Right lobe of liver (tissue), 6 donors: Measurements from ENCODE around the gene JMJD8. TPM values are rescaled to one million over a fixed set of nuclear protein-coding genes. Genes with fewer than 3 reads are reported as not detected.

Experiments used
- ATAC-seq, 4 donors: fragments of 200-7000 bp; cut with Tn5 transposase; one replicate each; pipeline ENCODE4 v1.9.1; 2020; ENCODE audit warnings: mild to moderate bottlenecking in 4 of 4, moderate library complexity in 4 of 4
- DNase-seq, 3 donors: peaks; one replicate each; pipeline ENCODE4 v3.0.0-alpha.2; 2020
- H3K27ac ChIP-seq, 3 donors: fragments of 200-600 bp; one replicate each; pipeline ENCODE4 v1.8.0; 2022
- H3K27me3 ChIP-seq, 2 donors: fragments of 200-600 bp; one replicate each; pipeline ENCODE4 v1.8.0; 2022
- H3K36me3 ChIP-seq, 4 donors: fragments of 200-600 bp; sonication (generic) in 1 of 4; one replicate each; pipeline versions ENCODE4 v1.5.1 to v1.8.0; 2017 to 2022; ENCODE audit warnings: control low read depth in 1 of 4
- H3K4me1 ChIP-seq, 4 donors: fragments of 200-600 bp; sonication (generic) in 1 of 4; one replicate each; pipeline versions ENCODE4 v1.5.1 to v1.8.0; 2017 to 2022; ENCODE audit warnings: control low read depth in 1 of 4
- H3K4me3 ChIP-seq, 3 donors: fragments of 200-600 bp; one replicate each; pipeline ENCODE4 v1.8.0; 2022
- H3K9me3 ChIP-seq, 4 donors: fragments of 200-600 bp; sonication (generic) in 1 of 4; one replicate each; pipeline versions ENCODE4 v1.5.1 to v1.8.0; 2017 to 2022; ENCODE audit warnings: control low read depth in 1 of 4
- POLR2A ChIP-seq: fragments of 450-650 bp; IDR thresholded peaks from one replicate; pipeline ENCODE4 v1.6.1; 2017; ENCODE audit warnings: antibody characterized with exemption, mild to moderate bottlenecking
- WGBS: methylation state at CpG from one replicate; pipeline ENCODE4 v1.1.6; 2018; ENCODE audit warnings: low coverage, low lambda C conversion rate; ENCODE audit not compliant: insufficient coverage; ENCODE audit errors: missing lambda C conversion rate; 5-methylcytosine and 5-hydroxymethylcytosine counted together
- intact Hi-C, 2 donors: fragments of 100-400 bp; cut with DNase I; formaldehyde crosslinking; loops; one replicate each; pipeline versions ENCODE4 v1.11.2 to v1.14.1; 2022
- total RNA-seq, 6 experiments: library from RNA; depleted of rRNA in 2 of 6; stranded (reverse); fragments of >200 nt in 2 of 6; fragmentation: NEBNext Ultra II Directional in 3 of 6; extraction: Animal tissue kit (Norgen Biotek cat#: 25700) in 3 of 6; gene quantifications; one replicate each; pipeline versions ENCODE4 v1.1.0 to v1.2.4, GENCODE V29; 2016 to 2023
- TF ChIP-seq, protein P1 (sequence below), 4 donors: fragments of 200-600 bp in 3 of 4; fragments of 450-650 bp in 1 of 4; IDR thresholded peaks; one replicate each; pipeline versions ENCODE4 v1.5.1 to v1.8.0; 2016 to 2022; ENCODE audit warnings: antibody characterized with exemption in 4 of 4, mild to moderate bottlenecking in 2 of 4
- donor health status: DM: no; HTN: yes; CAD: no.
- donor health status: DM: no; HTN: no; CAD: no.
- donor health status: DM: no; HTN: no; CAD: no.
- donor health status: DM: no; HTN: yes; CAD: no.
- donor health status: DM: no; HTN: yes; CAD: no.

Gene JMJD8
- total RNA-seq, 6 experiments from 2014 or later, result 26.9 to 68.1 (median 36.9) TPM

DNA sequence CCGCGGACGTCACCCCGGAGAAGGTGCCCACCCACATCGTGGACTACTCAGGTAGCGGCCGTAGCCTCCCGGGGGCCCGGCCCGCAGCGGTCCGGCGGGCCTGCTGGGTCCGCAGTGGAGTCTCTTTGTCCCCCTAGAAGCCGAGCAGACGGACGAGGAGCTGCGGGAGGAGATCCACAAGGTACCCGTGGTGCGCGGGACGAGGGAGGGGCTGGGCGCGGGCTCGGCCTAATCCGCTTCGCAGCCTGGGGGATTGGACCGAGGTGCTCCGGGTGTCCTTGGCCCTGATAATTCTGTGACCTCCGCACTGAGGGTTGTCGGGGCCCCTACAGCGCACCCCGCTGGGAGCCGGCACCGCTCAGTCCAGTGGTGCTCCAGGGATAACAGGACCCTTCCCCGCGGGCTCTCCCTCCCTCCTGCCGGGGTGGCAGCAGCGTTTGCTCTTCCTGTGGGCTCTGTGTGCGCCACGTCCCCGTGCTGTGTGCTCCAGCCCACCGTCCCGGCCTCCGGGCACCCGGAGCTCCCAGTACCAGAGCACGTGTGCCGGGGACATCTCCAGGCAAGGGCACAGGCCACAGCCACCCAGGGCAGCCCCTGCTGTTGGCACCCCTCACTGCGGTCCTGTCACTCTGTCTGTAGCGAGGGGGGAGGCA, 15.5 kb downstream of the JMJD8 start:
- intact Hi-C loops, result no loop called here
- WGBS, result no CpG with 5 or more reads among the region's 50 CpGs
- H3K9me3 ChIP-seq, result no peaks in the 10 kb centered on the region
- H3K4me1 ChIP-seq, result peaks cover 0 to 15% (median 3%) of the 10 kb centered on the region in 4 donors
- H3K27ac ChIP-seq, result peak overlapping the region; percentile 56 to 82 (median 65)
- peak overlapping the region; percentile 96 to 98 (median 97) for H3K4me3 ChIP-seq
- no peaks in the 10 kb centered on the region for H3K27me3 ChIP-seq
- peaks cover 0 to 42% (median 15%) of the 10 kb centered on the region in 4 donors for H3K36me3 ChIP-seq
- DNase-seq (no peak), ATAC-seq (peak in 1 of 4 donors; percentile 5)
- no peak for TF ChIP-seq POLR2A
- TF ChIP-seq, protein P1, sequence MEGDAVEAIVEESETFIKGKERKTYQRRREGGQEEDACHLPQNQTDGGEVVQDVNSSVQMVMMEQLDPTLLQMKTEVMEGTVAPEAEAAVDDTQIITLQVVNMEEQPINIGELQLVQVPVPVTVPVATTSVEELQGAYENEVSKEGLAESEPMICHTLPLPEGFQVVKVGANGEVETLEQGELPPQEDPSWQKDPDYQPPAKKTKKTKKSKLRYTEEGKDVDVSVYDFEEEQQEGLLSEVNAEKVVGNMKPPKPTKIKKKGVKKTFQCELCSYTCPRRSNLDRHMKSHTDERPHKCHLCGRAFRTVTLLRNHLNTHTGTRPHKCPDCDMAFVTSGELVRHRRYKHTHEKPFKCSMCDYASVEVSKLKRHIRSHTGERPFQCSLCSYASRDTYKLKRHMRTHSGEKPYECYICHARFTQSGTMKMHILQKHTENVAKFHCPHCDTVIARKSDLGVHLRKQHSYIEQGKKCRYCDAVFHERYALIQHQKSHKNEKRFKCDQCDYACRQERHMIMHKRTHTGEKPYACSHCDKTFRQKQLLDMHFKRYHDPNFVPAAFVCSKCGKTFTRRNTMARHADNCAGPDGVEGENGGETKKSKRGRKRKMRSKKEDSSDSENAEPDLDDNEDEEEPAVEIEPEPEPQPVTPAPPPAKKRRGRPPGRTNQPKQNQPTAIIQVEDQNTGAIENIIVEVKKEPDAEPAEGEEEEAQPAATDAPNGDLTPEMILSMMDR (IDR thresholded peaks at IDR 0.05), result no peak

DNA sequence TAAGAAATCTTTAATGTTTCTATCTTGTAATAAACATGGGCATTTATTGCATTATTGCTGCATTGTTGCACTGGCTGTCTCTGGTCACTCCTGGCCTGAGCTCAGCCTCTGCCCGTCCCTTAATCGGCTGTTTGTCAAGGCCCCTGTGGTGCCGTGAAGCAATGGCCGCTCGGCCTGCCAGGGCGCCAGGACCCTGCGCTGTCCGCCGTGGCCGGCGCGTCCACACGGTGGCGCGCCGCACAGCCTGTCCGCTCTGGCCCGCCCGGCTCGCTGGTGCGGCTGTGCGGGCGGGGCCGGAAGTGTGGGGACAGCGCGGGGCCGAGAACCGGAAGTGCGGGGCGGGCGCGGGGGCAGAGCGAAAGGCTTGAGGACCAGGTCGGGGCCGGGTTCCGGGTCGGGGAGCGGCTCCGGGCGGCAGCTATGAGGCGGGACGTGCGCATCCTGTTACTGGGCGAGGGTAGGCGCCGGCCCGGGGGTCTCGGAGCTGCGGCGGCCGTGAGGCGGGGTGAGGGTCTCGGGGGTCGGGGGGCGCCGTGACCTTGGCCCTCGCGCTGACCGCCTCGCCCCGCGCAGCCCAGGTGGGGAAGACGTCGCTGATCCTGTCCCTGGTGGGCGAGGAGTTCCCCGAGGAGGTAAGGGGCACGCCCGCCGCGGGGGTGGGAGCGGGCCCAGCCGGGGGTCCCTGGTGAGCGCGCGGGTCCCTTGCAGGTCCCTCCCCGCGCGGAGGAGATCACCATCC, 16.2 kb downstream of the JMJD8 start, which contains the start of gene RHOT2:
TSS of gene RHOT2 (plus strand) at position 353 of the 739 bp plus-strand sequence. CDS start at position 421, 68 bp downstream.
- ATAC-seq, result peak; percentile 93 to 98 (median 94)
- H3K4me1 ChIP-seq, result peaks cover 0 to 15% (median 3%) of the 10 kb centered on the region in 4 donors
- H3K27ac ChIP-seq, result peak within 1 kb of the TSS; percentile 56 to 82 (median 65)
- no peaks in the 10 kb centered on the region for H3K9me3 ChIP-seq
- intact Hi-C loops, result no loop called here
- peak; percentile 93 to 95 (median 94) for DNase-seq
- WGBS, result 2% methylated on average over 10 of the region's 78 CpGs
- peaks cover 0 to 35% (median 15%) of the 10 kb centered on the region in 4 donors for H3K36me3 ChIP-seq
- H3K27me3 ChIP-seq, result no peaks in the 10 kb centered on the region
- H3K4me3 ChIP-seq, result peak within 1 kb of the TSS; percentile 96 to 98 (median 97)
- TF ChIP-seq, protein P1 (IDR thresholded peaks at IDR 0.05), result peak; percentile 89 to 95 (median 92)
- peak; percentile 63 for TF ChIP-seq POLR2A

DNA sequence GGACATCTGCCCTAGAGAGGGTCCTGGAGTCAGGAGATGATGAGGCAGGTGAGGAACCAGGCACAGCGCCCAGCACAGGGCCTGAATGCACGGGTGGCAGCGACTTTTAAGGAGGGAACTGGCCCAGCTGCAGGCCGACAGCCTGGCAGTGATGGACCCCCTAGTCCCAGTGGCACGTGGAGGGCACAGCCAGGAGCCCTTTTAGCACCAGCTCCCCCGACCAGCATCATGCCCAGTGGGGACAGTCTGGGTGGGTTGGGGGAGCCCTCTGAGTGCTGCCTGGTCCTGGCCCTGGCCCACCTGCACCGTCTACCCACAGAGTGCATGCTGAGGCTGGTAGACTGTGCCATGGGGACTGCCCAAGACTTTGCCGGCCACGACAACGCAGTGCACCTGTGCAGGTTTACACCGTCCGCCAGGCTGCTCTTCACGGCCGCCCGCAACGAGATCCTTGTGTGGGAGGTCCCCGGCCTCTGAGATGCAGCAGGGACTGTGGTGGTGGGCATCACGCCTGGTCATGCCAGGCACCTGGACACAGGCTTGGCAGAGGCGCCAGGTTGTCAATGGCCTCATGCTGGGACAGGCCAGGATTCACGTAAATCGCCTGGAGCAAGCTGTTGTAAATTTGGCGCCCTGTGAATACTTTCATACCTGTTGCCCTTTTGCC, 16.9 kb downstream of the JMJD8 start:
- DNase-seq, result no peak

DNA sequence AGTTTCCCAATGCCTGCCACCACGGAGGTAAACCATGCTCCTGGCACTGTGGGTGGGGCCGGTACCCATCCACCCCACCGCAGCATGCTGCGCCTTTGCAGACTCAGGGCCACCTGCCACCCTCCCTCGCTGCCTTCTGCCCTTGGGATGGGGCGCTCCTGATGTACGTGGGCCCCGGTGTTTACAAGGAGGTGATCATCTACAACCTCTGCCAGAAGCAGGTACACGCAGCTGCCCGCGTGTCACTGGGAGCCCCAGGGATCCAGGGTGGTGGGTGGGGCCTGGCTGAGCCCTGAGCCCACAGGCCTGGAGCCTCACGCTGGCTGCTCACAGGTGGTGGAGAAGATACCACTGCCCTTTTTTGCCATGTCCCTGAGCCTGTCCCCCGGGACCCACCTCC, 17.6 kb downstream of the JMJD8 start:
- WGBS, result no CpG with 5 or more reads among the region's 13 CpGs
- DNase-seq, result no peak

More for the DNA sequence above, 16.9 kb downstream of the JMJD8 start:
- H3K4me1 ChIP-seq, result peaks cover 0 to 15% (median 3%) of the 10 kb centered on the region in 4 donors
- H3K9me3 ChIP-seq, result no peaks in the 10 kb centered on the region
- 52% methylated on average over 4 of the region's 22 CpGs for WGBS
- no peaks in the 10 kb centered on the region for H3K27me3 ChIP-seq
- H3K36me3 ChIP-seq, result peaks cover 0 to 28% (median 10%) of the 10 kb centered on the region in 4 donors
- peak overlapping the region in 1 of 3 donors; percentile 65 for H3K27ac ChIP-seq
- peak overlapping the region in 1 of 3 donors; percentile 97 for H3K4me3 ChIP-seq
- ATAC-seq, result no peak
- TF ChIP-seq, protein P1 (IDR thresholded peaks at IDR 0.05), result no peak
- no peak for TF ChIP-seq POLR2A
- intact Hi-C loops, result no loop called here

More for the DNA sequence above, 17.6 kb downstream of the JMJD8 start:
- TF ChIP-seq POLR2A, result no peak
- TF ChIP-seq, protein P1 (IDR thresholded peaks at IDR 0.05), result no peak
- Histone ChIP-seq H3K9me3 (no peaks in the 10 kb centered on the region), H3K27ac (no peak overlapping the region), H3K27me3 (no peaks in the 10 kb centered on the region), H3K36me3 (peaks cover 0 to 22% (median 7%) of the 10 kb centered on the region in 4 donors), H3K4me3 (no peak overlapping the region), H3K4me1 (peaks cover 0 to 19% (median 3%) of the 10 kb centered on the region in 4 donors)
- intact Hi-C loops, result no loop called here
- ATAC-seq, result no peak
